Stimulated activated CD4-positive, alpha-beta T cell treated with anti-CD3 and anti-CD28 coated beads, Interleukin-15, amount 100 ng/mL, for 24 hours (primary cell): Measurements from ENCODE around the gene EED.

Source experiments
- DNase-seq: peaks from one replicate; pipeline ENCODE4 v3.0.0-alpha.2; 2020

Gene EED

GRCh38 chr11:86244522-86245368 lies at the start of gene EED:
Gene EED (plus strand): TSS chr11:86244753. CDS start chr11:86245230, 477 bp downstream.
- peak; percentile 97 for DNase-seq

GRCh38 chr11:86194998-86195397 lies 49.6 kb upstream of the EED start:
- no peak for DNase-seq

- DNase-seq: no peak
These were observed 48.4 kb upstream of the EED start for GRCh38 chr11:86196085-86196696.

GRCh38 chr11:86196913-86197312 lies 47.6 kb upstream of the EED start:
- no peak for DNase-seq

- DNase-seq: no peak
These were observed 47.1 kb upstream of the EED start for GRCh38 chr11:86197448-86197847.

- DNase-seq: no peak
These were observed 46.4 kb upstream of the EED start for GRCh38 chr11:86198139-86198538.

GRCh38 chr11:86199354-86199753 lies 45.2 kb upstream of the EED start:
- no peak for DNase-seq

- DNase-seq: no peak
These were observed 43.1 kb upstream of the EED start for GRCh38 chr11:86201371-86201884.

GRCh38 chr11:86202013-86202336 lies 42.6 kb upstream of the EED start:
- peak; percentile 29 for DNase-seq

GRCh38 chr11:86204356-86204755 lies 40.2 kb upstream of the EED start:
- no peak for DNase-seq

GRCh38 chr11:86205421-86206336 lies 38.9 kb upstream of the EED start:
- no peak for DNase-seq

GRCh38 chr11:86206337-86206695 lies 38.2 kb upstream of the EED start:
- DNase-seq: no peak

- DNase-seq: no peak
These were observed 37.1 kb upstream of the EED start for GRCh38 chr11:86207413-86207812.

- no peak for DNase-seq
These were observed 36.0 kb upstream of the EED start for GRCh38 chr11:86208572-86208971.

- DNase-seq: no peak
These were observed 34.5 kb upstream of the EED start for GRCh38 chr11:86209806-86210657.

GRCh38 chr11:86210898-86211297 lies 33.7 kb upstream of the EED start:
- DNase-seq: no peak

GRCh38 chr11:86211619-86212018 lies 32.9 kb upstream of the EED start:
- DNase-seq: peak; percentile 31

GRCh38 chr11:86212019-86212611 lies 32.4 kb upstream of the EED start:
- DNase-seq: no peak

GRCh38 chr11:86214710-86215109 lies 29.8 kb upstream of the EED start:
- peak; percentile 88 for DNase-seq

GRCh38 chr11:86218125-86219084 lies 26.1 kb upstream of the EED start:
- DNase-seq: peak; percentile 80
